ENCODE data around the gene LAMA1.

DNA sequence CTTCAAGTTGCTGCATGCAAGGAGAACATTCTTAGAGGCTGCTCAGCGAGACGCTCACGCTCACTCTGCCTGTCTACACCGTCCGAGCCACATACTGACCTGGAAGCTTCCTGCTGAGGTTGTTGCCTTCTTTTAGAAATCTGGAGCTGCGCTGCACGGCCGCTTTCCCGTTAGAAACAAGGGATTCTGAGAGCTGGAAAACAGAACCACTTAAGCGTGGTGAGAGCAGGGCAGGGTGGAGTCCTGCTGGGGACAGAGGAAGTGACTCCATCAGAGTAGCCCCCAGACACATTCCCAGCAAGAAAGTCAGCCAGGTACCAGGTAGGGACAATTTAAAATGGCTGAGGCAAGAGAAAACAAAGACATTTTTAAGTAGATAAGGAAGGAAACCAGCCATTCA, 135.2 kb downstream of the LAMA1 start:
- TF ChIP-seq, protein P1, sequence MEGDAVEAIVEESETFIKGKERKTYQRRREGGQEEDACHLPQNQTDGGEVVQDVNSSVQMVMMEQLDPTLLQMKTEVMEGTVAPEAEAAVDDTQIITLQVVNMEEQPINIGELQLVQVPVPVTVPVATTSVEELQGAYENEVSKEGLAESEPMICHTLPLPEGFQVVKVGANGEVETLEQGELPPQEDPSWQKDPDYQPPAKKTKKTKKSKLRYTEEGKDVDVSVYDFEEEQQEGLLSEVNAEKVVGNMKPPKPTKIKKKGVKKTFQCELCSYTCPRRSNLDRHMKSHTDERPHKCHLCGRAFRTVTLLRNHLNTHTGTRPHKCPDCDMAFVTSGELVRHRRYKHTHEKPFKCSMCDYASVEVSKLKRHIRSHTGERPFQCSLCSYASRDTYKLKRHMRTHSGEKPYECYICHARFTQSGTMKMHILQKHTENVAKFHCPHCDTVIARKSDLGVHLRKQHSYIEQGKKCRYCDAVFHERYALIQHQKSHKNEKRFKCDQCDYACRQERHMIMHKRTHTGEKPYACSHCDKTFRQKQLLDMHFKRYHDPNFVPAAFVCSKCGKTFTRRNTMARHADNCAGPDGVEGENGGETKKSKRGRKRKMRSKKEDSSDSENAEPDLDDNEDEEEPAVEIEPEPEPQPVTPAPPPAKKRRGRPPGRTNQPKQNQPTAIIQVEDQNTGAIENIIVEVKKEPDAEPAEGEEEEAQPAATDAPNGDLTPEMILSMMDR (IDR thresholded peaks at IDR 0.05) = no peak
- no peak for TF ChIP-seq POLR2A (IDR thresholded peaks at IDR 0.05)
